Activated T-helper 17 cell treated with anti-CD3 and anti-CD28 coated beads, Interleukin-2, amount 50 U/mL, for 72 hours (primary cell): Measurements from ENCODE around the gene CRABP2. TPM values are rescaled to one million over a fixed set of nuclear protein-coding genes. Genes with fewer than 3 reads are reported as not detected.

Experiments
- ATAC-seq: fragments of 150-1000 bp; cut with Tn5 transposase; replicated peaks from 2 replicates; pipeline ENCODE4 v1.10.0; 2021; ENCODE audit warnings: mild to moderate bottlenecking, moderate library complexity
- H3K27ac Mint-ChIP-seq: one replicate; pipeline ENCODE4 v1.8.0; 2022; ENCODE audit warnings: mixed read lengths
- H3K27me3 Mint-ChIP-seq: one replicate; pipeline ENCODE4 v1.8.0; 2022; ENCODE audit warnings: mixed read lengths
- H3K36me3 Mint-ChIP-seq: one replicate; pipeline ENCODE4 v1.8.0; 2022; ENCODE audit warnings: low read depth, mild to moderate bottlenecking, mixed read lengths
- H3K4me1 Mint-ChIP-seq: one replicate; pipeline ENCODE4 v1.8.0; 2022; ENCODE audit warnings: mixed read lengths
- H3K4me3 Mint-ChIP-seq: one replicate; pipeline ENCODE4 v1.8.0; 2022; ENCODE audit warnings: mild to moderate bottlenecking, mixed read lengths
- H3K9me3 Mint-ChIP-seq: one replicate; pipeline ENCODE4 v1.8.0; 2022; ENCODE audit warnings: mixed read lengths
- total RNA-seq, 2 donors: library from RNA; stranded (reverse); gene quantifications; one replicate each; pipeline ENCODE4 v1.2.3, GENCODE V29; 2022

CRABP2 gene
- total RNA-seq, 2 donors from 2014 or later = 2.2 to 4.4 TPM

DNA sequence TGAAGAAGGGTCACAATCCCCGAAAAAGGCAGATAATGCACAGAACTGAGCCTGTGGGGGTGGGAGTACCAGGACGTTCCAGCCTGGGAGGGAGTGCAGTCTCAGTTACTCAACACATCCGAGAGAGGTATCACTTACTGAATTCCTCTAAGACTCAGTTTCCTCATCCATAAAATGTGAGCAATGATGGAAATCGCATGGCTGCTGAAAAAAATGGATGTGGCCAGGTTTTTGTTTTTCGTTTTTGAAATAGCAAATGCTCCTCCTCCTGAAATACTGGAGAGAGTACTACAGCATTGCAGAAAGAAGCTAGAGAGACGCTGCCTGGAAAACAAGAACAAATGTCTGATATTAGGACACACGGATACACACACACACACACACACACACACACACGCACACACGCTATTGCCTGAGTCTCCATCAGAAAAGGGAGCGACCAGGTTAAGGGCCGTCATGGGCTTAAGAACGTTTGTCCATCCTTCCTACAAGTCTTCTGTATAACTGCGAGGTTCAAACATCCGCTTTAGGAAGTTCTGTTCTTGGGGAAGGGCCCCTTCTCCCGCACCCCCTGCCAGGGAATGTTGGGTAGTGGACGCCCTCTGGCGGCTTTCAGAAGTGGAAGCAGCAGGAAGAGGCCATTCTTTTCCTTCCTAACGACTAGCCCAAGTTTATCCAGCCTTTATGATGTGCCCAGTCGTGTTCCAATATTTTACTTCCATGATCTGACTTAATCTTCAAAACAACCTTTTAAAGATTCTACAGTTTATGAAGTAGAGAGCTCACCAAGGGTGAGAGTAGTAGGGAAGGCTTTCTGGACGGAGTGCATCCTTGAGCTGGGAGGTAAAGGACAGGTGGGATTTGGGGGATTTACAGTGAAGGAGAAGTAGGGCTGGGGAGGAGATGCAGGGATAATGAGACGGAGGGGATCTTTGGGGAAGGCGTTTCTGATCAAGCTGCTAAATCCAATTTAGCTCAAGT lies 27.5 kb downstream of the CRABP2 start:
- peak overlapping the region; percentile 29 for H3K4me3 Mint-ChIP-seq
- no peaks in the 10 kb centered on the region for H3K9me3 Mint-ChIP-seq
- H3K36me3 Mint-ChIP-seq = no peaks in the 10 kb centered on the region
- H3K27ac Mint-ChIP-seq = no peak overlapping the region
- no peak for ATAC-seq
- peaks cover 7% of the 10 kb centered on the region for H3K4me1 Mint-ChIP-seq
- peaks cover 57% of the 10 kb centered on the region for H3K27me3 Mint-ChIP-seq

DNA sequence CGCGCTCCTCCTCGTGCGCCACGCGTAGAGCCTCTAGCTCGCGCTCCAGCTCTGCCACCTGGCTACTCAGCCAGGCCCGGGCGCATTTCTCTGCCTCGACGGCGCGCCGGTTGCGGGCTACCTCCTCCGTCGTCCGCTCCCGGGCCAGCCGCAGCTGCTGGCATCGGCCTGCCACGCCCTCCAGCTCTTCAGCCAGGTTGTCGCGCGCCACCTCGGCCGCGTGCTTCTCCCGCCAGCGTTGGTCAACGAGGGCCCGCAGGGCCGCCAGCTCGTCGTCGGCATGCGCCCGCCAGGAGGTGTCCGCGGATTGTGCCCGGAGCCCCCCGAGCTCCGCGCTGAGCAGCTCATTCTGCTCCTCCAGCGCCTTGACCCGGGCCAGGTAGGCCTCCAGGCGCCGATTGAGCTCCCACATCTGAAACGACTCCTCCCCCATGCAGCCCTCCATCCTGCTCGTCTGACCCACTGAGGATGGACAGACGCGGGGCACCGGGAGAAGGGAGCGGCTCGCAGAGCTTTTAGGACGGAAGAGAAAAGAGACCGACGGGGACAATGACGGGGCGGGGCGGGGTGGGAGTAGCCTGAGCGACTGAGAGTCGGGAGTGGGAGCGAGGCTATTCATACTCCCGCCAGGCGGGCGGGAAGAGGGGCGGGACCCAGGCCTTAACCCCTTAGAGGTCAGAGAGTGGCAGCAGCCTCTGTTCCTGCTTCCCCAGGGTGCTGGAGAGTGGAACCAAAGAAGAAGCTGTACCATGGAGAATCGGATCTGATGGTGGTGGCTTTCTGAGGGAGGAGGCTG lies 28.4 kb downstream of the CRABP2 start, which contains the start of gene NES:
Gene NES, minus strand, starts transcription at position 588 of the 796 bp plus-strand sequence. Its CDS starts 143 bp downstream, at position 445.
- Mint-ChIP-seq H3K4me3 (peak within 1 kb of the TSS; percentile 29), H3K27ac (no peak within 1 kb of the TSS), H3K4me1 (peaks cover 7% of the 10 kb centered on the region), H3K27me3 (peaks cover 56% of the 10 kb centered on the region), H3K36me3 (no peaks in the 10 kb centered on the region), H3K9me3 (no peaks in the 10 kb centered on the region)
- no peak for ATAC-seq

DNA sequence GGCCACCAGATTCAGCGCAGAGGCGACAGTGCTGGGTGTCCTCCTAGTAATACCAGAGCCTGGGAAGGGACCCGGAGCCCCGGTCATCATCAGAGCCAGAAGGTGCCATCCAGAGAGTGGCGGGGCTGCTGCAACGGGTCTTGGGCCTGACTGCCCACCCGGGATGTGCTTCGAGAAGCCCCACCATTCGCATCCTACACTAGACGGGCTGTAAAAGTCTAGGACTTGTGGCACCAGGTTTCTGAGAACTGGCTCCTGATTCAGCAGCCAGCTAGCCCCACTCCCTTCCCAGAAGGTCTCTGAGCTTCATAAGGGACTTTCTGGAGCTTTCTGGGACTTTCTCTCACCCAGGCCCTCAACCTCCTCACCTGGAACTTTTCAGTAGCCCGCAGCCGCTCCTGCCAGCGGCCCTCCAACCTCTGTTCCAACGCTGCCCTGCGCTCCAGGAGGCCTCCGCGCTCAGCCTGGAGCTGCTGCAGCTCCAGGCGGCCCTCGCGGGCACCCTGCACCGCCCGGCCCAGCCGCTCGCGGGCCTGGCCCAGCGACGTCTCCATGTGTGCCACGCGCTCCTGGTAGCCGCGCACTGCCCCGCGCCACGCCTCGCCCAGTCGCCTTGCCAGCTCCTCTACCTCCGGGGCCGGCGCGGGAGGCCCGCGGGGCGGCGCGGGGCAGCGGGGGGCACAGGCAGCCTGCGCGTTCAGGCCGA lies 29.1 kb downstream of the CRABP2 start:
- Mint-ChIP-seq H3K27ac (no peak overlapping the region), H3K27me3 (peaks cover 54% of the 10 kb centered on the region), H3K4me3 (no peak overlapping the region), H3K4me1 (peaks cover 7% of the 10 kb centered on the region), H3K36me3 (no peaks in the 10 kb centered on the region), H3K9me3 (no peaks in the 10 kb centered on the region)
- no peak for ATAC-seq

DNA sequence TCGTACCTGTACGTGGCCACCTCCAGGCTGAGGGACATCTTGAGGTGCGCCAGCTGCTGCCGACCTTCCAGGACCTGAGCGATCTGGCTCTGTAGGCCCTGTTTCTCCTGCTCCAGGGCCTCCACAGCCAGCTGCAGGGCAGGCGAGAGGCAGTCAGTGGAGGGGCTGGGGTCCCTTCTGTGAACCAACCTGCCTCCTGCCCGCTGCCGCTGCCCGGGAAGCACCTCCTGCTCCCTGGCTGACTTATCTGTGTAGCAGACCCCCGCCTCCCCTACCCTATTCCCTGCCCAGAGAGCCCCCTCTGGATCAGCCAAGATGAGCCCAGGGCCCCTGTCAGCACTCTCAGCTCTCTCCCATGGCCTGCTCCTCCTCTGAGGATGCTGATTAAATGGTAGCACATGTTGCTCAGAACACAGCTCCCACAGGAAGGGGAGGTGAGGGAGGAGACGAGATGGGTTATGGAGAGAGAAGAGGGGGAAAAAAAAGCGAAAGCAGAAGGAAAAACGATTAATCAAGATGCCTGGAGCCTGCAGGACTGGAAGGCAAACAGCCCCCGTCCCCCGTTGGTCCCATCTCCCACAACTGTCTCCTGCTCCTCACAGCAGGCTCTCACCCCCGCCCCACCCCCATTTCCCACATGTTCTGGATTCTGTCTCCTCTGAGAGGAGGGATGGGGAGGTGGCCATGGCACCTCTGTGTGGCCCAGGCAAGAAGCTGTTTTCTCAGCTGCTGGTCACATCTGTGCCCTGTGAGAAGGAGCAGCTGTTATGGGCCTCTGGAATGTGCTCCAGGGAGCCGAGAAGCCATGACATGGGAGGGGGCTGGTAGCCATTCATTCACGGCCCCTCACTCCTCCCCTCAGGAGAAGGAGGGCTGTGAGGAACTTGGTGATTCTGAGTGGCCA lies 29.9 kb downstream of the CRABP2 start:
- Mint-ChIP-seq H3K9me3 (no peaks in the 10 kb centered on the region), H3K36me3 (no peaks in the 10 kb centered on the region), H3K27ac (no peak overlapping the region), H3K4me3 (no peak overlapping the region), H3K4me1 (peaks cover 7% of the 10 kb centered on the region), H3K27me3 (peaks cover 52% of the 10 kb centered on the region)
- no peak for ATAC-seq

- Mint-ChIP-seq H3K4me1 (peaks cover 7% of the 10 kb centered on the region), H3K9me3 (no peaks in the 10 kb centered on the region), H3K36me3 (no peaks in the 10 kb centered on the region), H3K27me3 (peaks cover 39% of the 10 kb centered on the region), H3K27ac (peak overlapping the region; percentile 42), H3K4me3 (no peak overlapping the region)
- no peak for ATAC-seq
These were observed 31.8 kb downstream of the CRABP2 start for GRCh38 chr1:156673387-156674121.

DNA sequence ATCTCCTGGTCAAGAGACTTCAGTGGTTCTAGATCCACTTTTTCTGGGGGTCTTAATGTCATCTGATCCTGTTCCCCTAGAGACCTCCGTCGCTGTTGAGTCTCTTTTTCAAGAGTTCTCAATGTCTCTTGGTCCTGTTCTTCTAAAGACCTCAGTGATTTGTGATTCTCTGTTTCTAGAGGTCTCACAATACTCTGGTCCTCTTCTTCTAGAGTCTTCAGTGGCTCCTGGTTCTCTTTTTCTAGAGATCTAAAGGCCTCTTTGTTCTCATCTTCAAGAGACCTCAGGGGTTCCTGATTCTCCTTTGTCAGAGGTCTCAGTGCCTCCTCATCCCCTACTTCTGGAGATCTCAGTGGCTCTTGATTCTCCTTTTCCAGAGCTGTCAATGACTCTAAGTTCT lies 33.6 kb downstream of the CRABP2 start:
- peak overlapping the region; percentile 6 for H3K27ac Mint-ChIP-seq
- no peak for ATAC-seq
- H3K36me3 Mint-ChIP-seq = no peaks in the 10 kb centered on the region
- H3K27me3 Mint-ChIP-seq = peaks cover 23% of the 10 kb centered on the region
- H3K4me1 Mint-ChIP-seq = no peaks in the 10 kb centered on the region
- H3K9me3 Mint-ChIP-seq = no peaks in the 10 kb centered on the region
- H3K4me3 Mint-ChIP-seq = no peak overlapping the region

- Mint-ChIP-seq H3K36me3 (no peaks in the 10 kb centered on the region), H3K27me3 (peaks cover 23% of the 10 kb centered on the region), H3K9me3 (no peaks in the 10 kb centered on the region), H3K27ac (no peak overlapping the region), H3K4me1 (no peaks in the 10 kb centered on the region), H3K4me3 (no peak overlapping the region)
- no peak for ATAC-seq
These were observed 34.6 kb downstream of the CRABP2 start for GRCh38 chr1:156670791-156671190.

DNA sequence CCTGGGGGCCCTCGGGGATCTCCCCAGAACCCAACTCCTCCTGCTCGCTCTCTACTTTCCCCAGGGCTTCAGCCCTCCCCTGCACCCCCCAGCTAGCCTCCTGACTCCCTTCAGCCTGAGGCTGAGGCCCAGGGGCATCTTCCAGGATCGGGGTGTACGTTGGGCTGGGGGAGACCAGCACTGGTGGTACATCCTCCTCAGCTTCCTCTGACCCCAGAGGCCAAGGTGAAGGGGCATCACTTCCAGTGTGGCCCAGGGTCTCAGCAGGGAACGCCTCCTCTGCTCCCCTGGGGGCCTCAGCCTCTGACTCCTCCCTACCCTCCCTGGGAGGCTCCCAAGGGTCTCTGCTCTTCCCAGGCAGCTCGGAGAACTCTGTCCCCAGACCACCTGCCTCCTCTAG lies 35.0 kb downstream of the CRABP2 start:
- Mint-ChIP-seq H3K36me3 (no peaks in the 10 kb centered on the region), H3K4me3 (no peak overlapping the region), H3K27ac (no peak overlapping the region), H3K9me3 (no peaks in the 10 kb centered on the region), H3K4me1 (no peaks in the 10 kb centered on the region), H3K27me3 (peaks cover 23% of the 10 kb centered on the region)
- no peak for ATAC-seq

- Mint-ChIP-seq H3K27ac (peak overlapping the region; percentile 50), H3K9me3 (no peaks in the 10 kb centered on the region), H3K36me3 (no peaks in the 10 kb centered on the region), H3K27me3 (peaks cover 23% of the 10 kb centered on the region), H3K4me3 (no peak overlapping the region), H3K4me1 (no peaks in the 10 kb centered on the region)
- ATAC-seq = no peak
These were observed 35.6 kb downstream of the CRABP2 start for GRCh38 chr1:156669794-156670193.

DNA sequence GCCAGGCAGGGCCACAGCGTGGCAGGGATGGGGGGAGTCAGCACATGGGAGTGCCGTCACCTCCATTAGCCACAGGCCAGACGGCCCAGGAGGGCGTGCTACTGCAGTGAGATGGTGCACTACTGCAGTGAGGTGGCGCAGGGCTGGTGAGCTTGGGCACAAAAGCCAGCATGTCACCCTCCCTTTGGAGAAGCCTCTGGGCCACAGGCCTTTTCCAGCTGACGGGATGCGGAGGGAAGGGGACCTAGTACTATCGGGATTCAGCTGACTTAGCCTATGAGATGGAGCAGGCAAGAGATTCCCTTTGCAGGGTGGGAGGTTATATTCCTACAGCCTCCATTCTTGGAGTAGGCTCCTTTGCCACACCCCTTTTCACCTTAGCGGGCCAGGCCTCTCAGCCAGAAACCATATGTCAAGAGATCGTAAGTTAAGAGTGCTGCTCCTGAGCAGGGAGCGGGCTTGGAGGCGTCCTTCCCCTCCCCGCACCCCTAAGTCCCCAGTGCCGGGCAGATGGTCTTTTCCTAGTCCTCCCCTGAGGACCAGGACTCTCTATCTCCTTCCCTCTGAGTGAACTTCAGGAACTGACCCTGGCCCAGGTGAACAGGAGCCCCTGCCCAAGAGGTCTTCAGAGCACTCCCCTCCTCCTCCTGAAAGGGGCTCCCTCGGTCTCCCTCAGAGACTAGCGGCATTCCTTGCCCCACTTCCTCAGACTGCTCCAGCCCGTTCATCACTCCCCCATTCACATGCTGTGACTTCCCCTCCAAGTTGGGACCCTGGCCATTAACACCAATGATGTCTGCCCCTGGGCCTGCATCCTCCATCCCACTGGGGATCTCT lies 36.4 kb downstream of the CRABP2 start:
- Mint-ChIP-seq H3K27ac (peak overlapping the region; percentile 50), H3K9me3 (no peaks in the 10 kb centered on the region), H3K4me1 (no peaks in the 10 kb centered on the region), H3K27me3 (peaks cover 19% of the 10 kb centered on the region), H3K36me3 (no peaks in the 10 kb centered on the region), H3K4me3 (no peak overlapping the region)
- ATAC-seq = no peak

GRCh38 chr1:156667968-156668709 lies 37.2 kb downstream of the CRABP2 start:
- Mint-ChIP-seq H3K4me1 (no peaks in the 10 kb centered on the region), H3K27me3 (peaks cover 10% of the 10 kb centered on the region)
- no peak for ATAC-seq

GRCh38 chr1:156667610-156667967 lies 37.8 kb downstream of the CRABP2 start:
- H3K4me1 Mint-ChIP-seq = no peaks in the 10 kb centered on the region
- H3K36me3 Mint-ChIP-seq = no peaks in the 10 kb centered on the region
- H3K27me3 Mint-ChIP-seq = peaks cover 8% of the 10 kb centered on the region
- H3K27ac Mint-ChIP-seq = no peak overlapping the region
- no peaks in the 10 kb centered on the region for H3K9me3 Mint-ChIP-seq
- H3K4me3 Mint-ChIP-seq = no peak overlapping the region
- no peak for ATAC-seq

More at GRCh38 chr1:156667968-156668709, 37.2 kb downstream of the CRABP2 start:
- H3K4me3 Mint-ChIP-seq = no peak overlapping the region
- H3K36me3 Mint-ChIP-seq = no peaks in the 10 kb centered on the region
- H3K9me3 Mint-ChIP-seq = no peaks in the 10 kb centered on the region
- H3K27ac Mint-ChIP-seq = no peak overlapping the region
